Measurements from ENCODE around the gene SUCLG1.

Gene SUCLG1

DNA sequence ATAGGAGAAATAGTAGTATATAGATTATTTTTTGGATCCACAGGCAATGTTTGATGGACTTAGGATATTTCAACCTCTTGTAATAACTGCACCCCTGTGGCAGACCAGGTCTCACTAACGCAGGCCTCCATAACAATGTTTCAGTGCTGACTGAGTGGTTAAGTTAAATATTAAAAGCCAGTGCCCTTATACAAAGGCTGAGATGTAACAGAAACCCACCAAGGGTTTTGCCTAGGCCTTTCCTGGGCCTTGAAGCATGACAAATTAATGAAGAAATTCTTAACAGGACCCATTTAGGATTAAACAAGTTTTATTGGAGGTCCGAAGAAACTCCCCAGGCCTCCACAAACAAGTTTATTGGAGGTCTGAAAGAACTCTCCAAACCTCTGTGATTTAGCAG is 1.6 kb upstream of the SUCLG1 start:
- no peak for DNase-seq

DNA sequence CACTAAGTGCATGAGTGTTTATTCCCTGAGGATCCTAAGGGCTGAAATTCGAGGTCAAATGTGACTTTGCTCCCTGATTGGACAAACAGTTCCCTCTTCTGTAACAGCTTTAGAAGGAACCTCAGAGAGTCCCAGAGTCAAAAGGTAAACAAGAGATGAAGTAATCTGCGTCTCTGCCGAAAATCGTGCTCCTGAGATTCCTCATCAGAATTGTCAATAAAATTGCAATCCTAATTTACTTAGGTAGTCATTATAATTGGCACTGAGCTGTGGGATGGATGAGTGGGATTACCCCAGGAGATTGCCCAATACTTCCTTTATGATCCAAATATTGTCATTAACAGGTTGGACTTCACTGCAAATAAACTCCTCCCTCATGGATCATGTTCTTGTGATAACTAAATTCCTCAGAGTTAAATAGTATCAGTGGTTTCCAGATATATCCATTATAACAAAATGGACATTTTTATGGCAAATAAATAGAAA is 907 bp upstream of the SUCLG1 start:
- DNase-seq = no peak

DNA sequence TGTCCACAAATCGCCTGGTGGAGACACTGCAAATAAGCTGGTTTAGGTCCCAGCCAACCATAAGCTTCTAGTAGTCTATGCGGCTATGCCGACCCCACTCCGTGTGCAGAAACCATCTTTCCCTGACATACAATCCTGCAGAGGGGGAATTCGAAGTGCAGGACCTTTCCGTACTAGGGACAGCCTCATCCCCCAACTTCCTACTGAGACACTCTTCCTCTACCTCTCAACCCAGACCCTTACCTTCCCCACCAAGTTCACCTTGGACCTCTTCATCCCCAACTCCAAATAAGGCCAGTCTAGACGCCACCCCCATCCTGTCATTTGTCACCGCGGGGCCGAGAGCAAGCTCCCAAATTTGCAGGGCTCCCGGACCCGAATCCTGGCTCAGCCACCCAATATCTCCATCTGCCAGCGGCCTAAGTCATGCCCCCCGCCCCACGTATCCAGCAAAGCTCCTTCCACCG is 496 bp downstream of the SUCLG1 start:
- DNase-seq = peak in 1 of 2 experiments; percentile 22

DNA sequence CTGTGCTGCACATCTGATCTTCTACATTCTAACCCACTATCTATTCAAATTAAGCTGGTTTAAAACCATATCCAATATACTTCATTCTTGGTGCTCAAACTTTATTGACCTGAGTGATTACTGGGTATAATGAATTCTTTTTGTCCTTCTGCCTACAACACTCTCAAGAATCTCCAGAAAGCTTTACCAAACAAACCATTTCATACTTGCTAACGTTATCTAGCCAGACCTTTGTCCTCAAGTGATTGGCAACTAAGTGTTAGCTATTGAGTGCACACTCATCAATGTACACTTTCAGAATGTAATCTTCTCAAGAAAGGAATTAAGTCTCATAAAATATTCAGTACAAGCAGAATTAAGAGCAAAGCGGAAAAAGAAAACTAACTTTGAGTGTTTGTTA is 1.4 kb downstream of the SUCLG1 start:
- DNase-seq = no peak

DNA sequence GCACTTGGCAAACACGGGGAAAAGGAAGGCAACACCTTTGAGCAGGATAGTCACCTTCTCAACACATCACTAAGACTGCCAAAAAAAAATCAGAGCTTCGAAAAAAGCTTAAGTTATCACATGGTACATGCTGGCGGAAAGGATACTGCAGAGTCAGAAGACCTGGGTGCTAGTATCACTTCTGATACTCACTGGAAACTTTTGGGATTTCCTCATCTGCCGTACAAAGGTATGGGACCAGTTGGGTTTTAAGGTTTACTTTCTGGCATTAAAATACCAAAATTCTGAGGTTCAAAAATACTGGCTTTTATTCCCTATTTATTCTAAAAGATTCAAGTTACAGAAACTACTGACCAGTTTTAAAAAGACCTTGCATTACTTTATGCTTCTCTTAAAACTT is 2.9 kb downstream of the SUCLG1 start:
- no peak for DNase-seq

DNA sequence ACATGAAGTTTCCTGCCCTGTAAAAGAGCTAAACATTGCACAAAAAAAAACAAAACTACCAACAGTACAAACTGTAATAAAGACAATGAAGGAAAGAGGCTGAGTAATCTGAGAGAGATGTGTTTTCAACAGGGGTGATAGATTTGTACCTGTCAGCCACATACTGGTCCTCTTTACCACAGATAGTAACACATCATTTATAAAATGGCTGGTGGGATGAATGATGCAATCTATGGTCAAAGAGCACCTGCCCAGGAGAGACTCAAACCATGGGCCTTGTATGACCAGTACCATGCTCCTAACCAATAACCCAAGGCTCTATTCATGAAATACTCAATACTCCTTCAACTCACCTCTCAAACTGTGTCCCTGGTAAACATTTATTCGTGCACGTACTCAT is 4.5 kb downstream of the SUCLG1 start:
- no peak for DNase-seq

DNA sequence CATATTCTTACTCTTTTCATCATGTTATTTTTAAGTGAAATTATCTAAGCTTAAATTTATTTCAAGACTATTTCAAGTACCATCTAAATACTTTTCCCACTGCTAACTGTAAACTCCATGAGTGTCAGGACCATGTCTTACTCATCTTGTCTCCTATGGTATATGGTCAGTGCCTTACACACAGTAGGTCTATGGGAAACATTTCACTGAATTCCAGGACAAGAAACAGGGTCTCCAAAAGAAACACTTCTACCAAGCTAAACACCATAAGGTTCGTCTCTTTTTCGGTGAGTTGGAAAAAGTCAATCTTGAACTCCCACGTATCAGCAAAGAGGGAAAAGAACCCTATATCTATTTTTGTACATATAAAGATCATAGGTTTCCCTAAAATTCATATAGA is 6.5 kb downstream of the SUCLG1 start:
- DNase-seq = no peak

DNA sequence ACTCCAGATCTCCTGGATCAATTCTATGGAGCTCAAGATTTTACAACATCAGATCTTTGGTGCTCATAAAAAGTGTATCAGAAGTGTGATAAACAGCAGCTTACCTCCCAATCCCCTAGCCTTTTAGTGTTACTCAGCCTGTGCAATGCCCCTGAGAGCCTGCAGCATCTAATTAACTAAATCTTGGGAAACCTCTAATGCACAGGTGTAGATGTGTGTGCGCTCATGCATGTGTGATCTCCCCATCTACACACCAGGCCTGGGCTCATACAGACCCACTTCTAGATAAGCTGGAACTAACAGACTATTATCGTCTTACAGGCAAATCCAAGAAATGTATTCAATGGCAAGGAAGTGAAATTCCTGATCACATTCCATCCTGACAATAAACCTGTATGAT is 7.5 kb downstream of the SUCLG1 start:
- DNase-seq = no peak

DNA sequence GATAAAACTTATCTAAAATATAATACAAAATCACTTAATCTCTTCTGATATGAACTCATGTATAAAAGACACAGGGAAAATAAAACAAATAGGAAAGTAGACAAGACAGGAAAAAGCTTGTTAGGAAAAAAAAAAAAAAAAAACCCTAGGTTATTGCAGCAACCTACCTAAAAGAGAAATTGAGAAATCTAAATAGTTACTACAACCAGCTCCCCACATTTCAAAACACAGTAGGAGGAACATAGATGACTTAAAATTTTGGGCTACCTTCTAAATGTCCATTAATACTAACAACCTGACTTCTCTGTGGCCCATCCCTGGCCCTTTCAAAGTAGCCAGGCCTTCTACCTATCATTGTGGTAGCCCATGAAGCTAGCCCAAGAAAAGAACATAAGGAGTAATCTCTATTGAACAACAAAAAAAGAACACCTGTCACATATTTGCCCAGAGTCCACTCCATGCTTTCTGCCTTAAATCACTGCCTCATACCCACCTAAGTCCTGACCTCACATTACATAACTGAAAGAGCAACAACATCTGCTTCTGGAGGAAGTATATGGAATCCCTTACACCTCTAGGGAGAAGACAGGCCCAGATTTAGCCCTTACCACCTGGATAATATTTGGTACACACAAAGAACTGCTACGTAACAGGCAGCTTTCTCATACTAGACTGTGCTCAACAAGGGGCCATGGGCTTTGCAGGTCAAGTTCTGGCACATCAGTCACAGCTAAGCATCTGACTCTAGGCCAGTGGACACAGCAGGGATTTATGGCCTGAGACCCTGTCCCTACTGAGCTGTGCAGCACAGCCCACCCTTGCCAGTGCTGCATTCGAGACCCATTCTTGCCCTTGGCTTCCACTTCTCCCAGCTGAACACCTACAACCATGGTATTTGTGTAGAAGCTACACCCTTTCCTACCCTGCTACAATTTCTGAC is 8.5 kb downstream of the SUCLG1 start:
- no peak for DNase-seq

DNA sequence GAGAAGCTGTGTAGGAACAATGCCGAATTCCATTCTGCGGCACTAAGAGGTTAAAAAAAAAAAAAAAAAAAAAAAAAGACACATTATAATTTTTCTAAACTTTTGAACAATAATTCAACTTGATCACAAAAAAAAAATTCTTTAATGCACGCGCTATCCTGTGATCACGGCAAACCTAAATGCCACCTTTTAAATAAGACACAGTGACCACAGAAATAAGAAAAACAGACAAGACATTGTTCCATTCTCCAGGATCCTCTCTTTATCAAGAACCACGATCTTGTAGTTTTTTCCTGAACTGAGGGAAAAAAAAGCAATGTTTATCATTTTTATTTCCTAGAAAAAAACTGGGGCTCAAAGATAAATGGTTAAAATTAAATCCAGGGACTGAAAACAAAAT is 9.4 kb downstream of the SUCLG1 start:
- DNase-seq = no peak

DNA sequence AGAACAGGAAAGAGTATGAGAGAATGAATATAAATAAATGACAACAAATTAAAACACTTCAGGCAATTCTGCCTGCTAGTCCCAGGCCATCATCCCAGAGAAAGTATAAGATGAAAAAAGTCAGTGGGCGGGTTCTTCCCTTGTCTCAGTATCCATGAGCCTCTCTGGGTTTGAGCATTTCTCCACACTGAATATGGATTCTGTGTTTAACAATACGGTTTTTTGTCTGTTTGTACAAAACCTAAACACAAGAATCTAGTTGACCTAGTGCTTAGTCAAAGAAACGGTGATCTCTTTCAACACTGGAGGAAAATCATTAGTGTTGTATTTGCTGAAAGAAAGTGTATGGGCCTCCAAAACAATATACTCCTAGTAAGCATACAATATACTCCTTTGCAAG is 10.0 kb downstream of the SUCLG1 start:
- no peak for DNase-seq

DNA sequence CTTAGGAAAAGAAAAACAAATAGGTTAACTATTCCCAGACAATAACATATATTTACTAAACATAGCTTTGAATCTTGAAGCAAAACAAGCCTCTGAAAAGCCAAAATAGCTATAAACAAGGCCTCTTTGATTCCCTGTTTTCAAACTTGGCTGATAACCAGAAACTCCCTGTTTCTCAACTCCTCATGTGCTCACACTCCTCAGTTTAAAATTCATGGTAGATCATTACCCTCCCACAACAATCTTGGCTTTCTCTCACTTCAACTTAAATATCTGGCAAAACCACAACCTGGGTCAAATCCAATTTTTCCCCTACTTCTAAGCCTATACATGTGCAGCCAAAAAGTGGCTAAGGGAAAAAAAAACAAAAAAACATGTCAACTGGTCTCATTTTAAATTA is 15.6 kb downstream of the SUCLG1 start:
- no peak for DNase-seq

DNA sequence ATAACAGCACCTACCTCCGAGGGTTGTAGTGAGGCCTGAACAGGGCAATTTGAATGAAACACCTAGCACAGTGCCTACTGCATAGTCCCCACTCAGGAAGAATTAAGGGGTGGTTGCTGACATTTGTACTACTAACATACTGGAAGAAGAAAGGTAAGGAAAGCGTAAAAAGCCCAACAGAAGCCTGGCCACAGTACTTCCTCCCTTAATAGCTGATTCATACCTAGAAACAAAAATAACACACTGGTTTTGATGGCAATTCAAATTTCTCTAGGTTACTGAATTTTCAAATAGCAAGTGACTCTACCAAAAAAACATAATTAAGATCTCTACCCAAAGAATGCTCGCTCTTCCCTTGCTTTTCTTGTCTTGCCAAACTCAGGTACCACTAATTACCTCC is 16.2 kb downstream of the SUCLG1 start:
- no peak for DNase-seq

DNA sequence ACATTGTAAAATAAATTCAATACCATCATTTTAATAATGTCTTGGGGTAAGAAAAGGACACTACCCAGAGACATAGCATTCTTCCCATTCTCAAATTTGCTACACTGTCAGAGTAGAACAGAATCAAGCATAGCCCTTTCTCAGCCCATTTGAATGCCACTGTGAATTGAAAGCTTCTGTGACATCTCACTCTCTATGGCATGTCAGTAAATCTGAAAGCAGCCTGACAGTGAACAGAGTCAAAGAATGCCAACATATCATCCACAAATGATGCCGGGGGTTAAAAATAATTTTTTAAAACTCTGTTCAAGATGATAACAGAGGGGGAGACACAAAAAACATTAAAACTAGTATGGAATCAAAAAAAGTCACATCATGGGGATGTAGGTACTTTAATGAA is 17.6 kb downstream of the SUCLG1 start:
- DNase-seq = no peak

DNA sequence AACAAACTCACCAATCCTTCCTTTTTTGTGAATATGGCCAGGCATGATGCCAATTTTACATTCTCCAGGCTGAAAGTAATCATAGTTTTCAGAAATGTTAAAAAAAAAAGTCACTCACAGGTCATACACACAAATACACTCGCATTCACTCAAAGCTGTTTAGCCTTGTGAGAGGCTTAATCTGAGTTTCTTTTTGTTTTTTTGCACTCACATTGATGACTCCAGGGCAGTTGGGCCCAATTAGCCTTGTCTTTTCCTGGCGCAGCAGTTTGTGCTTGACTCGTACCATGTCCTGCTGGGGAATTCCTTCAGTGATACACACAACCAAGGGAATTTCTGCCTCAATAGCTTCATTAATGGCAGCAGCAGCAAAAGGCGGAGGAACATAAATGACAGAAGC is 18.0 kb downstream of the SUCLG1 start:
- DNase-seq = no peak

DNA sequence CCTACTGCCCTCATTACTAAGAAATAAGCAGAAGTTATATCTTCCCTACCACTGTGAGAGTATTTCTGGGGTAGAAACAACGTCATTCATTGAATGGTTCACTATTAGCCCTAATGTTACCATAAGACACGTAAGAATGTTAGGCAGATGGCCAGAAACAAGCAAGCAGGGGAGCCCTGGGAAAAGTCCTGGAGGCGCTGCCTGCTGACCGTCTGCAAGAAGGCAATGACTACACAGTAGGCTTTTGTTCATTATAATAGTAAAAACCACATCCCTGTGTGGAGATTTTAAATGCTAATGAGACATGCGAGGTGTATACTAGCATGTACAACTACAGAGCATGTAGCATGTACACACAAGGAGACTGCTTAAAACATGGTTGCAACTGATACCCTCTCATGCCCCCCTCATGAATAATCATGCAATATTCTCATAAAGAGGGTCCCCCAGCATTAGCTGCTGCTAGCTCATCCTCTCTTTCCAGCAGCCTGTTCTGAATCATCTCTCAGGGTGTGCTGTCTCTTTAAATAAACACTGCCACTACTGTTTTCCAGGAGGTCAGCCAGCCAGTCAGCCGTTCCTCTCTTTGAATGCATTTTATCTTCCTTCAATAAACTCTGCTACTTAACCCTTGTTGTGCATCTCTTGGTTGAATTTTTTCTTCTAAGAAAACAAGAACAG is 23.6 kb downstream of the SUCLG1 start:
- DNase-seq = no peak

DNA sequence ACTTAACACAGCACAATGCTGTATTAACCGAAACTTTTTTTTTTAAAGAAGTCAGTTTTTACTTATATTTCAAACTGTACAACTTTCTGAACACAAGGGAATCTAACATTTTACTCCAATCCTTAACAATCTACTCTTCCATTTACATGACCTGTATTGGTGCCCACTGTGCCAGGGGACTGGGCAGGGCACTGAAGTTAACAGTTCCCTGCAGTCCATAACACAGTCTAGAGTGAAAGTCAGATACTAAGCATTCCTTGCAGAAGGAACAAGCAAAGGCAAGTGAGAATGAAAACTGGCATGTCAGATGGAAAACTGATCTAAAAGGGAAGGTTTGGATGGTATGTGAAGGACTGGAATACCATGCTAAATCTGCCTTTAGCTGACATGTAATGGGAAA is 29.8 kb downstream of the SUCLG1 start:
- DNase-seq = no peak

DNA sequence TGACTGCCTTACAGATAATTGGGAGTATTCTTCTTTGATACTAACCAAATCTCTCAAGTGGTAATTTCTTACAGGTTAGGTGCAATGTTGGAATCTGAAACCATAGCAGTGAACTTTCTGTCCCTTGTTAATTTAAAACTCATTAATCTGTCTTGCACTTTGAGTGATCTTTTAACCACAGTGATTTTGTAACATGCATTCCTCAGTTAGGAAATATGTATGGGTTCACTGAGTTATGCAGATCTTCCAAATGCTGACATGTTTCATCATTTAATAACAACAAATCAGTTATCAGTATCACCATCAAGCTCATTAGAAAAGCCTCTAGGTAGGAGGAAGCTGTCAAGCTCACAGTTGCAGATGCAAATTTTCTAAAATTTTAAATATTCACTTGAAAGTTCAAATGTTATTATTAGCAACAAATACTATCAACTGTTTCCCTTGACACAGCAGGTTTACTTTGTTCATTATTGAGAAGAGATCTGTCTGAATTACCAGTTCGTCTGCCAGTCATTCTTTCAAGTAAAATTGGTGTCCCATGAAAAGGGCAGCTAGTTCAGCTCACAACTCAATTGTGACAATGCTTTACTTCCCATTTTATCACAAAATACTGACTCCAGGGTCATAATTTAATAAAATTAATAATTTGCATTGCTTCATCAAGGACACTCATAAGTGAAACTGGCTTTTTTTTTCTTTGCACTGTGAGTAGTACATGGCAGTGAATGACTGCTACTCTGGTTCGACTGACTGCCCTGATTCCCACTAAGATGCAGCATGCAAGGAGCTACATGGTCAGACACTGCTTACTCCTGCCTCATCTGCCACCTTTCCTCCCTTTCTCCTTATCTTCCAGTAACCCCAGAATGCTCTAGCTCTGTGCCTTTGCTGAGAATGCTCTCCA is 31.6 kb downstream of the SUCLG1 start:
- no peak for DNase-seq

DNA sequence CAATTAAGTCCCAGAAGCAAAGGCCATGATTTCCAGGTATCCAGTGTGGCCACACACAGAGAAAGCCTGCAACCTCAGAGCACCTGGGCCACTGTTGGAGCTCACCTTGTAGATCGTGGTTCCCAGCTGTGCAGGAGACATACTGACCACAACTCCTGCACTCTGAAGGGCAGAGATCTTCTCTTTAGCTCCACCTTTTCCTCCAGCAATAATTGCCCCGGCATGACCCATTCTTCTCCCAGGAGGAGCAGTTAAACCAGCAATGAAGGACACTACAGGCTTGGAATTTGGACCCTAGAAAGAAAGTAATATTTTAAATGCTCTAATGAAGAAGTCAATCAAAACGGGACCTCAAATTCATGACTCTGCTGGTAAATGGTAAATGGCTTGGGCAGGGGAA is 33.8 kb downstream of the SUCLG1 start:
- DNase-seq = no peak

DNA sequence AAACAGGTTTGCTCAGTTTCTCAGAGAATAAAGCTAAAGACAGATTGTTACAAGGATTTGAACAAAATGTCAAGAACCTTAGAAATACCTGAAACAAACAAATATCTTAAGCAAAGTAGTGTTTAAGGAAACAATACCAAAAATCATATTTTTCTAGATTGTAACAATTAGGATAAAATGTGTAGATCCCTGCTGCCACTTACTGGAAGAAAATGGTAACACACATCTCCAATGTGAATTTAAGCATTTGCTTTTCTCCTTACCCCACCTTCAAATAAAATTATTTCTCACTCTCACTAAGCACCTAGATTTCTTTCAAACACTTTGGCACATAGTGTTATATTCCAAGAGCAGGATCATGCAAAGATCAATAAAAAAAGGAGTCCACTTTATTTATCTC is 34.9 kb downstream of the SUCLG1 start:
- no peak for DNase-seq

DNA sequence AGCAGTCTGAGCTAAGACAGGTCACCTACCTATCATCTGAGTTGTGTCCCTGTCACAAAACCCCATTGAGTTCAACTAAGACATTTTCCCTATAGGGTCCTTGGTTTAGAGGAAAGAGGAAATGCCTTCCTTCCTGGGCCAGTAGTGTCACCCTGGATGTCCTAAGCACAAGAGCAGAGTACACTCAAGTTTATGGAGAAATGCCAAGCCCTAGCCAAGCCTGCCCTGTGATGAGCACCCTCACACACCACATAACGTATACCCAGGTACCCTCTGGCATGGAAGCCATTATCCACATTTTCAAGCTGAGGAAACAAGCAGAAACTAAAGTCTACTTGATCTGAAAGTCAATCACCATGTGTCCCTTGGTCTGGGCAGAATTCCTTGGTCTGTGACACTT is 37.3 kb downstream of the SUCLG1 start:
- DNase-seq = no peak

DNA sequence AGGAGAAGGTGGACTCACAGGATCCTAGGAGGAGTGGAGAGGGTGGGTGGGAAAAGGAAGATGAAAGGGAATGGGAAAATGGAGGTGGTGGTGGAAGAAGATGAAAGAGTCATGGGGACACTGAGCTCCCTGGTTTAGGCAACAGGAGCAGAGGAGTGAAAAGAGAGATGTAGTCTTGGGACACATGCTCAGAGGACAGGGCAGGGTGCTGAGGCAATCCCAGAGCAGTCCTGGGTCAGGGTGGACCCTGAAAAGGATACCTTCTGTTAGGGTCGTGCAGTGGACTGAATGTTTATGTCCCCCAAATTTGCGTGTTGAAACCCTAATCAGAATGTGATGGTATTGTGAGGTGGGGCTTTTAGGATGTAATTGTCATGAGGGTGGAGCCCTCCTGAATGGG is 37.9 kb downstream of the SUCLG1 start:
- no peak for DNase-seq
